LNCaP clone FGC (cell line): ENCODE data around the gene TENM3.

Experiments
- DNase-seq: peaks from one replicate; pipeline ENCODE4 v3.0.0-alpha.2; 2011; ENCODE audit warnings: low read depth
- H3K4me3 ChIP-seq: 2 replicates; pipeline ENCODE4 v1.5.1; 2011; ENCODE audit warnings: mild to moderate bottlenecking, low read depth, low read length, control low read depth
- TF ChIP-seq, protein P1 (sequence below): IDR thresholded peaks from 2 replicates; pipeline ENCODE4 v1.5.1; 2012; ENCODE audit warnings: mild to moderate bottlenecking; ENCODE audit not compliant: control insufficient read depth, insufficient read depth; ENCODE audit errors: extremely low read depth

Gene TENM3

DNA sequence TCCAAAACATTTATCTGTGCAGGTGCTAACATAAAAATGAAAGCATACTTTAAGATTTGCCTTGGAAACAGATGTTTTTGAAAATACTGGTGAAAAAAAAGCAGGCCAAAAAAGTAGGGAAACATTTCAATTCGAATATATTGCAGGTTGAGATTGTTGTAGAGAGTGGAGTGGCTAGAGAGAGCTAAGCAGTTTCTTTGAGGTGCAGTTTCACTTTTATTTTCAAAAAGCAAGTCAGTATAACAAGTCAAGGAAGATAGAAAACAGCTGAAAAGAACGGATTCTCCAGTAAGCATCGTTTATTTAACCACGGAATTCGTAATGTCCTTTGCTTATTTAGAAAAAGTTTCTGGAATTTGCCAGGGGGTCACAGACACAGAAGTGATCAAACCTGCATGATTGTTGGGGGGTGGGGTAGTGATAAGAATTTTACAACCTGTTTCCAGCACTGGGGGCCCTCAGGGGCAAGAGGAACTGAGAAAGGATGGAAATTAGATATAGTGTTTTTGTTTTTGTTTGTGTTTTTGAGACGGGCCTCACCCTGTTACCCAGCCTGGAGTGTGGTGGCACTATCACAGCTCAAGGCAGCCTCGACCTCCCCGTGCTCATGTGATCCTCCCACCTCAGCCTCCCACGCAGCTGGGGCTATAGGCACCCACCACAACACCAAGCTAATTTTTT, 175.0 kb downstream of the TENM3 start:
- H3K4me3 ChIP-seq: no peak overlapping the region
- no peak for DNase-seq
- TF ChIP-seq, protein P1, sequence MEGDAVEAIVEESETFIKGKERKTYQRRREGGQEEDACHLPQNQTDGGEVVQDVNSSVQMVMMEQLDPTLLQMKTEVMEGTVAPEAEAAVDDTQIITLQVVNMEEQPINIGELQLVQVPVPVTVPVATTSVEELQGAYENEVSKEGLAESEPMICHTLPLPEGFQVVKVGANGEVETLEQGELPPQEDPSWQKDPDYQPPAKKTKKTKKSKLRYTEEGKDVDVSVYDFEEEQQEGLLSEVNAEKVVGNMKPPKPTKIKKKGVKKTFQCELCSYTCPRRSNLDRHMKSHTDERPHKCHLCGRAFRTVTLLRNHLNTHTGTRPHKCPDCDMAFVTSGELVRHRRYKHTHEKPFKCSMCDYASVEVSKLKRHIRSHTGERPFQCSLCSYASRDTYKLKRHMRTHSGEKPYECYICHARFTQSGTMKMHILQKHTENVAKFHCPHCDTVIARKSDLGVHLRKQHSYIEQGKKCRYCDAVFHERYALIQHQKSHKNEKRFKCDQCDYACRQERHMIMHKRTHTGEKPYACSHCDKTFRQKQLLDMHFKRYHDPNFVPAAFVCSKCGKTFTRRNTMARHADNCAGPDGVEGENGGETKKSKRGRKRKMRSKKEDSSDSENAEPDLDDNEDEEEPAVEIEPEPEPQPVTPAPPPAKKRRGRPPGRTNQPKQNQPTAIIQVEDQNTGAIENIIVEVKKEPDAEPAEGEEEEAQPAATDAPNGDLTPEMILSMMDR: no peak

DNA sequence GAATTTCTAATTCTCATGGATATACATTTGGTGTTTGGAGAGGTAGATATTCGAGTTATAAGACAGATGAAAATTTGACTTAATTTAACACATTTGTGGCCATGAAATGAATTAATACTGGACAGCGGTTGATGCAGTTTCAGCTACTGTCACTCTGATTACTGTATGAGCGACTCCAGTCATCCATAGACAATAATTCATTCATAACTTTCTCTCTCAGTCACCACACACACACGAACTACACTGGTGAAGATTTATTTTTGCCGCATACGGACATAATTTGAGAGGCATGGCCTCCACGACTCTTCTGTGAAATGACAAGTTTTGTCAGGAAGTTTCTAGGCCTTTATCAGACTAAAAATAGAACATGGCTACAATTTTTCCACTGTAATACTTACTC, 177.0 kb downstream of the TENM3 start:
- TF ChIP-seq, protein P1: no peak
- no peak overlapping the region for H3K4me3 ChIP-seq
- DNase-seq: no peak

DNA sequence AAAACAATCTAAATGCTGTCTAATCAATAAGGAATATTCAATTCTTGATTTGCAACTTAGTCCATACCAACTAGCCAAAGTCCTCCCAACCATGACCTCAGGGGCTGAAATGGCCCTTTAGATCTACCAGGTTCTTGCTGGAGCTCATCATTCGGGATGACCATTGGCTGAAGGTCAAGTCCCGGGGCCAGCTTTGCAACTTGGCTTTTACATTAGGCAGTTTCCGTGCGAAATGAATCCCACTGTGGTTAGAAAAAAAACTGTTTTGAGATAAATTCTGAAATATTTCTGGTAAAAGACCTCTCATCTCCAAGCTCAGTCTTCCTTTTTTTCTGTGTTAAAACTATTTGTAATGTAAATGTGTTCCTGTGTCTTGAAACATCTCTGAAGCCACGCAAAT, 178.6 kb downstream of the TENM3 start:
- DNase-seq: no peak
- H3K4me3 ChIP-seq: no peak overlapping the region
- TF ChIP-seq, protein P1: no peak

DNA sequence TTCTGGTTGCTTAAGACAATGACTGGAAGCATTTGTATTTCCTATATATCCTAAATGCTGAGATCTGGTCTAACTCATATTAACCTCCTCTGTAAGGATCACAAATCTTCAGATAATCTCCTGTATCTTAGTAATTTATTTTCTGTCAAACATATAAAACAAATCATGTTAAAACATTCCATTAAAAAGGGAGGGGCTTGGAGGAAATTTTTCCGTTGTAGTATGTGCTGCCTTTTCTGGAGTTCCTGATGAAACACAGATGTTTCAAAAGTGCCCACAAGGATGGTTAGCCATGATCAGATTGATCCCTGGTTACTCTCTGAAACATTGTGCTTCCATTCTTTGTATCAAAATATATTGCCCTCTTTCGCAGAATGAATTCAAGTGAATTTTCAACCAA, 182.1 kb downstream of the TENM3 start:
- H3K4me3 ChIP-seq: no peak overlapping the region
- DNase-seq: no peak
- TF ChIP-seq, protein P1: no peak

DNA sequence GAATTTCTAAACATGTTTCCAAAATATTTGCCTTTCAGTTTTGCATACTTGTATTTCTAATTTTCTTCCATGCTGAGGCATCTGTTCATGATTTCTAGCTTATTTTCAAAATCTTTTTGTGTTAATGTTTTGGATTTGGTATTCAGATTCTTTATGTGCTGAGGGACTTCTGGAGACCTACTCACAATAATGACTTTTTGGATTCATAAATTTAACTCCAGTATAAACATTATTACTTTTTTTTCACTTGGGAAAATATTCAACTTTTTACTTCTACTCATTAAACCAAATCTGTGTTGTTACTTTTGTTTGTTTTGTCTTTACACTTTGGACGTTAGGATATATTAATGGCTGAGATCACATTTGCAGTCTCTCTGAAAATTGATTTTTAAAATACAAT, 183.7 kb downstream of the TENM3 start:
- H3K4me3 ChIP-seq: no peak overlapping the region
- TF ChIP-seq, protein P1: no peak
- DNase-seq: no peak

DNA sequence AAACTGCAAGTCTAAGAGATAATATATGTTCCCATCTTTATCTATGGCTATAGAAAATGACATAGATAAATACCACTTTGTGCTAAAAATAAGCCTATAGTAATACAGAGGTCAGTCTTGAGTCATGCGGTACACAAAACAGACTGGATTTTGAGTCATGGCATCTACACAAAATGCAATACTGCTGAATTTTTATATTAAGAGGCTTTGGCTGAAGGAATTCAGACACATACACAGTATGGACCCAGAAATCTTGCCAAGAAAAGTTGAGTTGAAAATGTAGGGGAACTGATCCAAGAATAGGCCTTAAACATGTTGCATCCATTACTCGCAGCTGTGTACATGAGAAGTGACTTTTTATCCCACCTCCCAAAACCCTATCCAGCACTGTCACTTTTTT, 184.4 kb downstream of the TENM3 start:
- no peak overlapping the region for H3K4me3 ChIP-seq
- TF ChIP-seq, protein P1: no peak
- no peak for DNase-seq

DNA sequence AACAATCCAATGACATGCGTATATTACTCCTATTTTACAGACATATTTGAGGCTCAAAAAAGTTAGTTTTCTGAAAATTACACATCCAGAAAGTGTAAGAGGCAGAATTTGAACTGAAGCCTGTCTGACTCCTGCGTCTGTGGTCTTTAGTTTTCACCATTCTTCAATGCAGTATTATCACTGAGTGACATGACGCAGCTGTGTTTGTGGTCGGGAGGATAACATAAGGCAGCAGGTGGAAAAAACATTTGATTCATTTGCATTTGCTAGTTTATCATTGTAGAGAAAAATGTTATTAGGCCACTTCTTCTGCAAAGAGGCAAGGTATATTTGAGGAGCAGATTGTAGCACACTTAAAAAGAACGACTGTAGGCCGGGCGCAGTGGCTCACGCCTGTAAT, 186.7 kb downstream of the TENM3 start:
- no peak overlapping the region for H3K4me3 ChIP-seq
- TF ChIP-seq, protein P1: no peak
- DNase-seq: no peak
